ENCODE data around the gene NRK. TPM values are rescaled to one million over a fixed set of nuclear protein-coding genes. Genes with fewer than 3 reads are reported as not detected.

Gene NRK
- total RNA-seq, 1 experiment from 2014 or later: 3.1 TPM

DNA sequence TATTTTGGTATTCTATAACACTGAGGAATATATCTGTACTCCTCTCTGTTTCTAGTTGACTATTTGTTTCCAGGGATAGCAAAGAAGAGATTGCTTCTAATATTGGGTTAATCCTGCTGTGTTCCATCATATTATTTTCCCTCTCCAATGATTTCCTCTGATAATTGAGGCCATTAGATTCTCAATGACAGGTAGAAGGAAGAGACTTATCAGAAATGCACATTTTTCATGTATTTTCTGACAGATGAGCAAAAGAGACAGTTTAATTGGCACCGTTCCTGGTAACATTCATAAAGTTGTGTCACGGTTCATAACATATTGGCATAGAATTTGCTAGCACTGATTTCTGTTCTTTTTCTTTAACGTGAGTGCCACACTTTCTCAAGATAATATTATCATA lies 58.2 kb downstream of the NRK start (continued):
- TF ChIP-seq, protein P1, sequence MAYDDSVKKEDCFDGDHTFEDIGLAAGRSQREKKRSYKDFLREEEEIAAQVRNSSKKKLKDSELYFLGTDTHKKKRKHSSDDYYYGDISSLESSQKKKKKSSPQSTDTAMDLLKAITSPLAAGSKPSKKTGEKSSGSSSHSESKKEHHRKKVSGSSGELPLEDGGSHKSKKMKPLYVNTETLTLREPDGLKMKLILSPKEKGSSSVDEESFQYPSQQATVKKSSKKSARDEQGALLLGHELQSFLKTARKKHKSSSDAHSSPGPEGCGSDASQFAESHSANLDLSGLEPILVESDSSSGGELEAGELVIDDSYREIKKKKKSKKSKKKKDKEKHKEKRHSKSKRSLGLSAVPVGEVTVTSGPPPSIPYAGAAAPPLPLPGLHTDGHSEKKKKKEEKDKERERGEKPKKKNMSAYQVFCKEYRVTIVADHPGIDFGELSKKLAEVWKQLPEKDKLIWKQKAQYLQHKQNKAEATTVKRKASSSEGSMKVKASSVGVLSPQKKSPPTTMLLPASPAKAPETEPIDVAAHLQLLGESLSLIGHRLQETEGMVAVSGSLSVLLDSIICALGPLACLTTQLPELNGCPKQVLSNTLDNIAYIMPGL (CRISPR knock-in tag; IDR thresholded peaks at IDR 0.05): no peak

DNA sequence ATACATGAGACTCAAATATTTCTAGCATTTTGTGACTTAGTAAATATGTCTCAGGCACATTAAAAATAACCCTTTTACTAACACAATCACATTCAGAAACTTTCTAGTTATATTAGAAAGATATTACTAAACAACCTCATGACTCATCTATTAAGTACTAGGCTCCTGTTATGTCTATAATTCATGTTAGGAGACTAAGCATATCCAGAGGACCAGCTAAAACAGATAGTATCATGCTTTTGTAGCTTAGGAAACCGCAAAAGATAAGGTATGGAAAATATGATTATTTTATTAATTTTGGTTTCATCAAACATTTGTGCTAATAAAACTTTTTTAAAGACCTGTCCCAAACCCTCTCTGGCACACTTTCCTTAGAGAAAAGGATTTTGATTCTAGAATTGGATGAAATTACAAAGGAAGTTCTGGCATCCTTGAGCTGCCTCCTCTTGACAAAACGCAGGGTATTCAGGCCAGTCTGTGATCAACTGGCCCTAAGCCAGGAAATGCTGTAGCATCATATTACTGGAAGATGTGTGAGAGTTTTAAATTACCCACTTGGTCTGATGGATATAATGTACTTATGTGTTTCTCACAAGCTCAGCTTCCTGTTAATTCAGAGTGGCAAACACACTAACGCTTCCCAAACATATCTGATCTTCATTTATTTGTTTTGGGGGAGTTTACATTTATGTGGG lies 60.4 kb downstream of the NRK start:
- no peak for ATAC-seq
- Mint-ChIP-seq H3K9me3 (no peaks in the 10 kb centered on the region), H3K27ac (no peak overlapping the region), H3K4me1 (no peaks in the 10 kb centered on the region), H3K27me3 (ENCODE audit: low read depth) (no peaks in the 10 kb centered on the region), H3K36me3 (no peaks in the 10 kb centered on the region), H3K4me3 (no peak overlapping the region)
- POLR2A ChIA-PET: interaction anchor here (0.5 kb wide), 1 partner anchor 946 kb away, joined by 5 read pairs; no protein-coding TSS in a partner anchor
- CTCF ChIA-PET: no interaction called here
- TF ChIP-seq ZNF232 (CRISPR knock-in tag; IDR thresholded peaks at IDR 0.05) (no peak), ZNF317 (CRISPR knock-in tag; IDR thresholded peaks at IDR 0.05; ENCODE audit: borderline replicate concordance, low read depth) (no peak), JUN (CRISPR knock-in tag; IDR thresholded peaks at IDR 0.05) (no peak), GABPB1 (CRISPR knock-in tag; IDR thresholded peaks at IDR 0.05) (no peak), NFYB (CRISPR knock-in tag; conservative IDR thresholded peaks at IDR 0.05; ENCODE audit: low read depth) (no peak), OVOL2 (CRISPR knock-in tag; IDR thresholded peaks at IDR 0.05; ENCODE audit: borderline replicate concordance) (no peak), RELA (CRISPR knock-in tag; IDR thresholded peaks at IDR 0.05; ENCODE audit: borderline replicate concordance) (no peak)
- TF ChIP-seq, protein P2, sequence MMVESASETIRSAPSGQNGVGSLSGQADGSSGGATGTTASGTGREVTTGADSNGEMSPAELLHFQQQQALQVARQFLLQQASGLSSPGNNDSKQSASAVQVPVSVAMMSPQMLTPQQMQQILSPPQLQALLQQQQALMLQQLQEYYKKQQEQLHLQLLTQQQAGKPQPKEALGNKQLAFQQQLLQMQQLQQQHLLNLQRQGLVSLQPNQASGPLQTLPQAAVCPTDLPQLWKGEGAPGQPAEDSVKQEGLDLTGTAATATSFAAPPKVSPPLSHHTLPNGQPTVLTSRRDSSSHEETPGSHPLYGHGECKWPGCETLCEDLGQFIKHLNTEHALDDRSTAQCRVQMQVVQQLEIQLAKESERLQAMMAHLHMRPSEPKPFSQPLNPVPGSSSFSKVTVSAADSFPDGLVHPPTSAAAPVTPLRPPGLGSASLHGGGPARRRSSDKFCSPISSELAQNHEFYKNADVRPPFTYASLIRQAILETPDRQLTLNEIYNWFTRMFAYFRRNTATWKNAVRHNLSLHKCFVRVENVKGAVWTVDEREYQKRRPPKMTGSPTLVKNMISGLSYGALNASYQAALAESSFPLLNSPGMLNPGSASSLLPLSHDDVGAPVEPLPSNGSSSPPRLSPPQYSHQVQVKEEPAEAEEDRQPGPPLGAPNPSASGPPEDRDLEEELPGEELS (CRISPR knock-in tag; IDR thresholded peaks at IDR 0.05): no peak
- no peak for DNase-seq (ENCODE audit: low spot score)

DNA sequence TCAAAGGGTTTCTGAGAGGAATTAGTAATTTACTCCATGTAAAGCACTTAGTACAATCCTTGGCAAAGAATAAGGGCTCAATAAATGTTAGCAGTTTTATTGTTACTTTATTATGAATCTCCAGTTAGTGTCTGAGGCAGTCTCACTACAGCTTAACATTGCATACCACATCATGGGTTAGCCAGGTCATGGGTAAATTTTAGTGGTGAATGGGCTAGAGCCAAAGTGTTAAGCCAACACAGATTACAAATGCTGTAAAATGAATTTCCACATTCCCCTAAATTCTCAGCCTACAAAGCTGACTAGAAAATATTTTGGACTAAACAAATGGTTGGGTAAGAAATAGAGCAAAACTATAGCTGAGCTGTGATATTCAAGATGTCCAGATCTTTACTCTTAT lies 72.4 kb downstream of the NRK start:
- TF ChIP-seq TP53 (CRISPR knock-in tag; IDR thresholded peaks at IDR 0.05): no peak
- TF ChIP-seq, protein P3, sequence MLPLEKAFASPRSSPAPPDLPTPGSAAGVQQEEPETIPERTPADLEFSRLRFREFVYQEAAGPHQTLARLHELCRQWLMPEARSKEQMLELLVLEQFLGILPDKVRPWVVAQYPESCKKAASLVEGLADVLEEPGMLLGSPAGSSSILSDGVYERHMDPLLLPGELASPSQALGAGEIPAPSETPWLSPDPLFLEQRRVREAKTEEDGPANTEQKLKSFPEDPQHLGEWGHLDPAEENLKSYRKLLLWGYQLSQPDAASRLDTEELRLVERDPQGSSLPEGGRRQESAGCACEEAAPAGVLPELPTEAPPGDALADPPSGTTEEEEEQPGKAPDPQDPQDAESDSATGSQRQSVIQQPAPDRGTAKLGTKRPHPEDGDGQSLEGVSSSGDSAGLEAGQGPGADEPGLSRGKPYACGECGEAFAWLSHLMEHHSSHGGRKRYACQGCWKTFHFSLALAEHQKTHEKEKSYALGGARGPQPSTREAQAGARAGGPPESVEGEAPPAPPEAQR (CRISPR knock-in tag; IDR thresholded peaks at IDR 0.05): no peak
- TF ChIP-seq TCF7 (CRISPR knock-in tag; IDR thresholded peaks at IDR 0.05; ENCODE audit: low read depth): no peak
- TF ChIP-seq CREB1 (CRISPR knock-in tag; IDR thresholded peaks at IDR 0.05): no peak
- no peak for TF ChIP-seq SOX15 (CRISPR knock-in tag; IDR thresholded peaks at IDR 0.05)
- TF ChIP-seq, protein P4, sequence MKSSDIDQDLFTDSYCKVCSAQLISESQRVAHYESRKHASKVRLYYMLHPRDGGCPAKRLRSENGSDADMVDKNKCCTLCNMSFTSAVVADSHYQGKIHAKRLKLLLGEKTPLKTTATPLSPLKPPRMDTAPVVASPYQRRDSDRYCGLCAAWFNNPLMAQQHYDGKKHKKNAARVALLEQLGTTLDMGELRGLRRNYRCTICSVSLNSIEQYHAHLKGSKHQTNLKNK (CRISPR knock-in tag; IDR thresholded peaks at IDR 0.05): no peak
- TF ChIP-seq JAZF1 (CRISPR knock-in tag; IDR thresholded peaks at IDR 0.05): no peak
- no peak for TF ChIP-seq FOXP1 (CRISPR knock-in tag; IDR thresholded peaks at IDR 0.05; ENCODE audit: borderline replicate concordance)
- no peak for TF ChIP-seq GTF2I (CRISPR knock-in tag; conservative IDR thresholded peaks at IDR 0.05)
- TF ChIP-seq GRHL2 (CRISPR knock-in tag; IDR thresholded peaks at IDR 0.05; ENCODE audit: insufficient replicate concordance, severe bottlenecking): no peak
- no peak for TF ChIP-seq ZNF671 (CRISPR knock-in tag; IDR thresholded peaks at IDR 0.05)
- TF ChIP-seq, protein P5, sequence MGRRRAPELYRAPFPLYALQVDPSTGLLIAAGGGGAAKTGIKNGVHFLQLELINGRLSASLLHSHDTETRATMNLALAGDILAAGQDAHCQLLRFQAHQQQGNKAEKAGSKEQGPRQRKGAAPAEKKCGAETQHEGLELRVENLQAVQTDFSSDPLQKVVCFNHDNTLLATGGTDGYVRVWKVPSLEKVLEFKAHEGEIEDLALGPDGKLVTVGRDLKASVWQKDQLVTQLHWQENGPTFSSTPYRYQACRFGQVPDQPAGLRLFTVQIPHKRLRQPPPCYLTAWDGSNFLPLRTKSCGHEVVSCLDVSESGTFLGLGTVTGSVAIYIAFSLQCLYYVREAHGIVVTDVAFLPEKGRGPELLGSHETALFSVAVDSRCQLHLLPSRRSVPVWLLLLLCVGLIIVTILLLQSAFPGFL (CRISPR knock-in tag; IDR thresholded peaks at IDR 0.05; ENCODE audit: borderline replicate concordance): no peak
- TF ChIP-seq SMAD4 (CRISPR knock-in tag; IDR thresholded peaks at IDR 0.05): no peak
- no peaks in the 10 kb centered on the region for H3K36me3 Mint-ChIP-seq

More for the DNA sequence above, 72.4 kb downstream of the NRK start:
- Mint-ChIP-seq H3K27ac (no peak overlapping the region), H3K27me3 (ENCODE audit: low read depth) (no peaks in the 10 kb centered on the region), H3K9me3 (no peaks in the 10 kb centered on the region), H3K4me3 (no peak overlapping the region), H3K4me1 (no peaks in the 10 kb centered on the region)
- ATAC-seq (no peak), DNase-seq (ENCODE audit: low spot score) (no peak)
- ChIA-PET POLR2A (no interaction called here), CTCF (no interaction called here)

Measured in WTC11 (cell line).